Keratinocyte (primary cell): Measurements from ENCODE around the gene HEMK1. TPM values are rescaled to one million over a fixed set of nuclear protein-coding genes. Genes with fewer than 3 reads are reported as not detected.

Experiments
- DNase-seq: peaks from one replicate; pipeline ENCODE4 v3.0.0-alpha.2; 2011; ENCODE audit warnings: low read depth, missing footprints, low spot score
- FAIRE-seq: peaks from 2 replicates; lab custom pipeline; 2011; peaks lifted over from hg19 to GRCh38; lab: Jason Lieb, UNC
- H2AFZ ChIP-seq: 2 replicates; pipeline ENCODE4 v1.6.0; 2012; ENCODE audit warnings: low read length, control low read depth, inconsistent platforms; ENCODE audit not compliant: control insufficient read depth
- H3K27ac ChIP-seq: 2 replicates; pipeline ENCODE4 v1.5.1; 2011; ENCODE audit warnings: low read length; ENCODE audit not compliant: control insufficient read depth, insufficient read depth
- H3K27me3 ChIP-seq: 3 replicates; pipeline ENCODE4 v1.6.0; 2011; ENCODE audit warnings: low read length; ENCODE audit not compliant: control insufficient read depth, insufficient read depth; ENCODE audit errors: extremely low read depth
- H3K36me3 ChIP-seq, 2 experiments: 2 replicates in 1 of 2; 3 replicates in 1 of 2; pipeline ENCODE4 v1.5.1; 2011; ENCODE audit warnings: low read length in 2 of 2, mild to moderate bottlenecking in 1 of 2; ENCODE audit not compliant: control insufficient read depth in 2 of 2, insufficient read depth in 2 of 2; ENCODE audit errors: extremely low read depth in 1 of 2
- H3K4me1 ChIP-seq: 3 replicates; pipeline ENCODE4 v1.5.1; 2011; ENCODE audit warnings: low read length; ENCODE audit not compliant: control insufficient read depth, insufficient read depth; ENCODE audit errors: extremely low read depth
- H3K4me2 ChIP-seq: 3 replicates; pipeline ENCODE4 v1.6.0; 2011; ENCODE audit warnings: low read depth, low read length; ENCODE audit not compliant: control insufficient read depth, insufficient read depth; ENCODE audit errors: extremely low read depth
- H3K4me3 ChIP-seq, 3 experiments: fragments of 200-600 bp in 1 of 3; sonication (generic) in 1 of 3; 2 replicates in 2 of 3; 3 replicates in 1 of 3; pipeline ENCODE4 v1.5.1; 2011 to 2016; ENCODE audit warnings: low read length in 3 of 3, mild to moderate bottlenecking in 3 of 3, control low read depth in 2 of 3, inconsistent platforms in 1 of 3, low read depth in 1 of 3, mixed read lengths in 1 of 3, mixed run types in 1 of 3, moderate library complexity in 1 of 3; ENCODE audit not compliant: control insufficient read depth in 2 of 3, insufficient read depth in 2 of 3; ENCODE audit errors: extremely low read depth in 1 of 3
- H3K79me2 ChIP-seq: 2 replicates; pipeline ENCODE4 v1.6.0; 2012; ENCODE audit warnings: low read length; ENCODE audit not compliant: control insufficient read depth, insufficient read depth
- H3K9ac ChIP-seq: 3 replicates; pipeline ENCODE4 v1.6.0; 2011; ENCODE audit warnings: low read length; ENCODE audit not compliant: control insufficient read depth, insufficient read depth; ENCODE audit errors: extremely low read depth
- H3K9me1 ChIP-seq: 3 replicates; pipeline ENCODE4 v1.6.0; 2011; ENCODE audit warnings: low read length; ENCODE audit not compliant: control insufficient read depth, insufficient read depth; ENCODE audit errors: extremely low read depth
- H3K9me3 ChIP-seq: 2 replicates; pipeline ENCODE4 v1.5.1; 2012; ENCODE audit warnings: low read depth, low read length; ENCODE audit not compliant: control insufficient read depth
- H4K20me1 ChIP-seq: 3 replicates; pipeline ENCODE4 v1.6.0; 2011; ENCODE audit warnings: low read length; ENCODE audit not compliant: control insufficient read depth, insufficient read depth; ENCODE audit errors: extremely low read depth
- CTCF ChIP-seq, 3 experiments: IDR thresholded peaks in 1 of 3; conservative IDR thresholded peaks in 1 of 3; optimal IDR thresholded peaks in 1 of 3; 2 replicates in 2 of 3; 3 replicates in 1 of 3; pipeline versions ENCODE3 to v1.5.1; 2011; ENCODE audit warnings: low read length in 3 of 3, mild to moderate bottlenecking in 3 of 3, moderate library complexity in 2 of 3, control low read depth in 1 of 3, inconsistent platforms in 1 of 3; ENCODE audit not compliant: insufficient read depth in 2 of 3; ENCODE audit errors: extremely low read depth in 1 of 3
- EZH2 ChIP-seq: IDR thresholded peaks from one replicate; pipeline ENCODE4 v1.6.1; 2012; ENCODE audit warnings: inconsistent platforms, mild to moderate bottlenecking, low read length, moderate library complexity
- dilution Hi-C: fragments of 300-500 bp; cut with MboI; formaldehyde crosslinking; loops from one replicate; pipeline ENCODE4 v1.7.0; 2020; ENCODE audit warnings: low sequenced_read_pairs; ENCODE audit not compliant: extremely low pct_ligation_motif_present
- polyA plus RNA-seq, 5 experiments: library from polyadenylated mRNA; depleted of rRNA in 3 of 5; stranded (reverse) in 3 of 5; stranded (forward) in 1 of 5; unstranded in 1 of 5; fragments of >200 nt; gene quantifications; 1 replicate in 1 of 5; 2 replicates in 3 of 5; 3 replicates in 1 of 5; pipeline versions ENCODE4 v1.2.1 to v1.2.3, GENCODE V29; 2011 to 2012; ENCODE audit warnings: missing spikeins in 2 of 5, low read depth in 1 of 5, low replicate concordance in 1 of 5

HEMK1 gene
- polyA plus RNA-seq, 1 donor (not counting 4 experiments of a cell fraction or from before 2014, with no cell fraction given): 13.0 TPM

DNA sequence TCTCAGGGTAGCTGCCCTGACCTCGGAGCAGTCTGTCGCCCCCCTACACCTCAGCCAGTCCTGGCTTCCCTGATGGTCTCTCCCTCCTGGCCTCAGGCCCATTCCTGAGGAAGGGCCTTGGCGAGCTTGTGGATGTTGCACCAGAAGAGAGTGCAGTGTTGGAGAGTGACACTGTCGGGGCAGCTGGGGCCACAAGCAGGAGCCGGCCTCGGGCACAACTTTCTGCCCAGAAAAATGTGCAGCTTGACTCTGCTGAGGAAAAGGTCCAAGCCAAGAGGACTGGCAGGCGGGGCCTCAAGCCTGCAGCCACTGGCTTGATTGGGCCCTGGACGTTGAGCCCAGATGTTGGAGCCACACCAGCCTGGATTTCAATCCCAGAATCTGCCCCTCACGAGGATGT lies 12.8 kb downstream of the HEMK1 start:
- H3K9ac ChIP-seq: no peak overlapping the region
- dilution Hi-C loops: no loop called here
- DNase-seq: no peak
- no peaks in the 10 kb centered on the region for H3K79me2 ChIP-seq
- no peaks in the 10 kb centered on the region for H3K9me1 ChIP-seq
- no peaks in the 10 kb centered on the region for H3K9me3 ChIP-seq
- FAIRE-seq: no peak
- no peak overlapping the region for H3K4me3 ChIP-seq
- H4K20me1 ChIP-seq: no peaks in the 10 kb centered on the region
- TF ChIP-seq CTCF (optimal IDR thresholded peaks at IDR 0.05 in 1 of 3, IDR thresholded peaks at IDR 0.05 in 1 of 3, conservative IDR thresholded peaks at IDR 0.05 in 1 of 3; ENCODE audit: extremely low read depth in 1 of 3, insufficient read depth in 2 of 3, low read length in 3 of 3) (no peak), EZH2 (no peak)
- H3K27ac ChIP-seq: no peak overlapping the region
- H3K36me3 ChIP-seq: peaks cover 16 to 20% of the 10 kb centered on the region in 2 experiments
- H3K4me1 ChIP-seq: no peaks in the 10 kb centered on the region
- no peak overlapping the region for H3K4me2 ChIP-seq
- H2AFZ ChIP-seq: no peak overlapping the region
- no peaks in the 10 kb centered on the region for H3K27me3 ChIP-seq

DNA sequence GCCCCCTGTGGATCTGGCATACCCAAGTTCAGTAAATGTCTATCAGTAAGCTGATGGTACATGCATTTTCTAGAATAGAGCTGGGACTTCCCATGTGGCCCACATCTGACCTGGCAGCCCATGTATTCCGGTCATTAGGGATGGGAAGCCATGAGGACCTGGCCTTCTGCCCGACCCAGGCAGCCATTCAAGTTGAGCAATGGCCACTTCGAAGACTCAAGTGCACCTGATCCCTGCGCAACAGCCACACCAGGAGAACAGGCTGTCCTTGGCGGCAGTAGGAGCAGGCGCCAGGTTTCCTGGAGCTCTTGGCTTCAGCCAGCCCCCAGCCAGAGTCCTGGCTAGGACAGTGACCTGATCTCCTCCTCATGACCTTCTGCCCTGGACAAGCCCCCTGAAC lies 14.6 kb downstream of the HEMK1 start:
- DNase-seq (no peak), FAIRE-seq (no peak)
- no peak overlapping the region for H3K4me3 ChIP-seq
- no peak overlapping the region for H3K27ac ChIP-seq
- TF ChIP-seq CTCF (optimal IDR thresholded peaks at IDR 0.05 in 1 of 3, IDR thresholded peaks at IDR 0.05 in 1 of 3, conservative IDR thresholded peaks at IDR 0.05 in 1 of 3; ENCODE audit: extremely low read depth in 1 of 3, insufficient read depth in 2 of 3, low read length in 3 of 3): no peak
- no peak for TF ChIP-seq EZH2
- H3K4me2 ChIP-seq: no peak overlapping the region
- no peaks in the 10 kb centered on the region for H3K9me3 ChIP-seq
- no peaks in the 10 kb centered on the region for H4K20me1 ChIP-seq
- H3K4me1 ChIP-seq: peaks cover 3% of the 10 kb centered on the region
- dilution Hi-C loops: no loop called here
- H3K9me1 ChIP-seq: no peaks in the 10 kb centered on the region
- H3K79me2 ChIP-seq: no peaks in the 10 kb centered on the region
- no peak overlapping the region for H2AFZ ChIP-seq
- H3K36me3 ChIP-seq: peaks cover 11 to 17% of the 10 kb centered on the region in 2 experiments
- H3K9ac ChIP-seq: no peak overlapping the region
- H3K27me3 ChIP-seq: no peaks in the 10 kb centered on the region
